ENCODE results near the gene WDR55.
"Not testable (repeated sequence)": the region's sequence is repeated elsewhere in the genome, so short reads cannot be mapped to it uniquely, and the experiment has no call there.

The WDR55 gene

DNA sequence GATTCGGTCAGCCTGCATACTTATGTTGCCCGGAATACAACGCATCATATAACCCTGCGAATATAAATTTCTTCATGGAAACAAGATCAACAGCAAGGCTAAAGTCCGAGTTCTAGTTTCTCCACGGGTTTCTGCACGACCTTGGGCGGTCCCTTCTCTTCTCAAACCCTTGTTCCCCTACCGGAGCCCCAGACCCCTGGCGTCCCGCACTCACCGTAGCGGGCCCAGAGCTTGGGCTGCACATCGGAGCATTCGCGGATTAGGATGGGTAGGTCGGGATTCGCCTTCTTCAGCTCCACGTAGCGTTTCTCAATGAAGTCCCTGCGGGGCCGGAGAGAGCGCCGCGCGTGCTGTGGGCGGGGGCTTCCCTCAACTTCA, 17.7 kb upstream of the WDR55 start:
- no peak for DNase-seq (ENCODE audit: low read depth)

DNA sequence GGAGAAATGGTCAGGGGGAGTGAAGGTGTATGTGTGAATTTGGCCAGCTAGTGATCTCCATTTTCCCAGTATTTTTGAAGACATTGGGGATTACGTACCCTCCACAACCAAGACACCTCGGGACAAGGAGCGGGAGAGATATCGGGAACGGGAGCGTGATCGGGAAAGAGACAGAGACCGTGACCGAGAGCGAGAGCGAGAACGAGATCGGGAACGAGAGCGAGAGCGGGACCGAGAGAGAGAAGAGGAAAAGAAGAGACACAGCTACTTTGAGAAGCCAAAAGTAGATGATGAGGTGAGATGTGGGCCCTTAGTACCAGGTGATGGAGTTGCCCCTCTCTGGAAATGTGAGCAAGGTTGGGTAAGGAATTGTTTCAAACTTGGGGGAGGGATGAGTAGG, 5.8 kb upstream of the WDR55 start:
- no peak for DNase-seq (ENCODE audit: low read depth)

DNA sequence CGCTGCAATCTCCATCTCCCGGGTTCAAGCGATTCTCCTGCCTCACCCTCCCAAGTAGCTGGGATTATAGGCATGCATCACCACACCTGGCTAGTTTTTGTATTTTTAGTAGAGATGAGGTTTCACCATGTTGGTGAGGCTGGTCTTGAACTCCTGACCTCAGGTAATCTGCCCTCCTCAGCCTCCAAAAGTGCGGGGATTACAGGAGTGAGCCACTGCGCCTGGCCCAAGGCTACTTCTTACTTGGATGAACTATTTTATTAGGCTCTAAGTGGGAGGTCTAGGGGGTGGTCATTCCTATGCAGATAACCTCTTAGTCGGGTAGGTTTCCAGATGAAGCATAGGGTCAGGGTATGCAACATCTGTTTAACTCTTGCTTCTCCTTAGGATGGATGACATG, 4.3 kb upstream of the WDR55 start:
- DNase-seq (ENCODE audit: low read depth): not testable (repeated sequence)

DNA sequence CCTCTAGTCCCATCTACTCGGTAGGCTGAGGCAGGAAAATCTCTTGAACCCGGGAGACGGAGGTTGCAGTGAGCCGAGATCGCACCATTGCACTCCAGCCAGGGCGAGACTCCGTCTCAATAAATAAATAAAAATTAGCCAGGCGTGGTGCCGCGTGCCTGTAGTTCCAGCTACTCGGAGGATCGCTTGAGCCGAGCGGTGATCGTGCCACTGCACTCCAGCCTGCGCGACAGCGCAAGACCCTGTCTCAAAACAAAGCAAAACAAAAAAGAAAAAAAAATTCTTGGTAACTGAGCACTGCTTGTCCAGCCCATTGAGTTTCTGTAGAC, 710 bp upstream of the WDR55 start:
- DNase-seq (ENCODE audit: low read depth): no peak

DNA sequence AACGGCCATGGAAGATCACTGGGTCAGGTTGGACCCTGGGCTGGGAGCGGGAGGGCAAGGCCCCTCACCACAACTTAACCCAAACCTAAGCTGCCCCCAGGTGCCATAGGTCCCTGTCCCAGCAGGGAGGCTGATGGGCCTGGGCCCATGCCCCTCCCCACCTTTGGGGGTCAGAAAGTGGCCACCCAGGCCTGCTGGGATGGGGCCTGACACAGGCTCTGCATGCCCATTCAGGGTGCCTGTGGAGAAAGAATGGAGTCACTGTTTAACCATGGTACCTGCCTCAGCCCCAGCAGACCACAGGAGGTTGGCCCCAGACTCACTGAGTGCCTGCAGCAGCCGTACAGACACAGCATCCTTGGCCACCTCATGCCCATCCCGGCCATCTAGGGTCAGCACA, 6.3 kb downstream of the WDR55 start:
- DNase-seq (ENCODE audit: low read depth): not testable (repeated sequence)

DNA sequence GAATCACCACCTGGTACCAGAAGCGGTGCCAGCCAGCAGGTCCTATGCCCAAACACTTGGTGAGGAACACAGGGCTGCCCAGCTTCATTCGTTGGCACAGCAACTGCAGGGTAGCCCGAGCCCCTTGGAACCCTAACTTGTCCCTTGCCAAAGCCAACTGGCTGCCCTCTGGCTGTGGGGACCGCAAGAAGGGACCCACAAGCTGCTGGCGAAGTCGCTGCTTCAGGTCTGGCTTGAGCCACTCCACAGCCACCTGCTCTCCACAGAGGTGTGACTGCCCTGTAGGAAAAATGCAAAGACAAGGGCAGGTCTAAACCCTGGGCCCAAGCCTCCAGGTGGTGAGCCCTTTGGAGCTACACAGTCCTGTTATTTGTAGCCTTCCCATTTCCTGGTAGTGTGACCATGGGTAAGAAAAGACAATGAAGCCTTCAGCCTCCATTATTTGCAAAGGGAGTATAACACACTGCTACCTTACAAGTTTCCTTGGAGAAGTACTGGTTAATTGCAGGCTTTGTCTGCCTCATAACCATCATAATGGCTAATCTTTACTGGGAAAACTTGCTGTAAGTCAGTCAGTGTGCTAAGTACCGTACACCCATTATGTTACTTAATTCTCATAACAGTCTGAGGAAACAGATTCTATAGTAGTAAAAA, 6.9 kb downstream of the WDR55 start:
- no peak for DNase-seq (ENCODE audit: low read depth)

DNA sequence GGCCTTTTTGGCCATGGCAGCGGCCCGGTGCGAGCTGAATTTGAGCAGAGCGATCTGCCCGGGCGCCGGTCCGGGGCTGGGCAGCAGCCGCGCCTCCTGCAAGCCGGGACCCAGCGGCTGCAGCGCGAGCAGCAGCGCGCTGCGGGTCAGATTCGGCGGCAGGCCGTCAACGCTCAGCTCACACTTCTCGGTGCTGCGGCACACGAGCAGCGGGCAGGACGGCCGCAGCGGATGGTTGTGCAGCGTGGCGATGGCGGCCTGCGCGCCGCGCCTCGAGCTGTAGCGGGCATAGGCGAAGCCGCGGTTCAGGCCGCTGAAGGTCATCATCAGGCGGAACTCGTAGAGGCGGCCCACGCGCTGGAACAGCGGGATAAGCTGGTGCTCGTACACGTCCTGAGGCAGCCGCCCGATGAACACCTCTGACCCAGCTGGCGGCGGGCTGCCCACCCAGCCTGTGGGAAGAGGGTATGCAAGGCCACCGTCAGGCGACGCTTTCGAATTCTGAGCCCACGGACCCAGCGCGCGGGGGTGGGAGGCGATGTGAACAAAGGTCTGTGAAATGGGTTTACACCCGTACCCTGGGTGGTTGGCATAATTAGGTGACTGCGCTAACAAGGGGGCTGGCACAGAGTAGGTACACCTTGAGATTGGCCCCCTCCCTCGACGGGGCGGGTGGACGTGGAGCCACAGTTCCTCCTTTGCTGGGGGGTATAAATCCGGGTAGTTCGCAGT, 7.9 kb downstream of the WDR55 start:
- DNase-seq (ENCODE audit: low read depth): peak; percentile 34

DNA sequence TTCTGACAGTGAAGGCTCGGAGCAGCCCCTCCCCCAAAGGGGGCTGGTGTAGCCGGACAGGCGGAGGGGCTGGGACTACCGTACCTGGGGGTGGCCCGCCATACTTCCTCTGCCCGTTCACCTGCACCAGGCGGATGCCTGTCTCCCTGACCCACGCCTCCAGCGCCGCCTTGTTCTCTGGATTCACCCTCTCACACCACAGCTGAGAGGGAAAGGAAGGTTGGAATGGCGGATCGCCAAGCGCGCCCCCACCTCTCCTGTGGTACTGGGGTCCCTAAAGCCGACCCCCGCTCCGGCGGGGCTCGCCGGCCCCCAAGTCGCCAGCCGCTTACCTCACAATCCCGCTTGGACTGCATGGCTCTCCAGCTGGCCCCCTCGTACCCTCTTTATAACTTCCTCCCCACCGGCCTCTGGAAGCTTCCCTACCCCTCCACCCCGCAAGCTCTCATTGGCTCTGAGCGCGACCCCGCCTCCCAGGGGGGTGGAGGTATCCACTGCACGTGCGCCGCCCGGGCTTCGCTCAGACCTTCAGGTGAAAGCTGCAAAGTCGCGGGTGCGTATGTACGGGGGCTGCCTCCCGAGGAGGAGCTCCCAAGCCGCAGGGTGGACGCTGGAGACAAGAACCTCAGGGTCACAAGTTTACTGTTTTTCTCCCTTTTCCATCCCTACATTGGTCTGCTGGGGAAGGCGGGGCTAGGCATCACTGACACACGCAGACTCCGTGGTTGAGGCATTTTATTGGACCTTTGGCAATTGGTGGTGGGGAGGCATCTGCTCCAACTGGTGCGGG, 8.7 kb downstream of the WDR55 start, which contains the start of gene DND1:
Gene DND1, minus strand, starts transcription at position 390 of the 790 bp plus-strand sequence. Its CDS starts 34 bp downstream, at position 356.
- no peak for DNase-seq (ENCODE audit: low read depth)

DNA sequence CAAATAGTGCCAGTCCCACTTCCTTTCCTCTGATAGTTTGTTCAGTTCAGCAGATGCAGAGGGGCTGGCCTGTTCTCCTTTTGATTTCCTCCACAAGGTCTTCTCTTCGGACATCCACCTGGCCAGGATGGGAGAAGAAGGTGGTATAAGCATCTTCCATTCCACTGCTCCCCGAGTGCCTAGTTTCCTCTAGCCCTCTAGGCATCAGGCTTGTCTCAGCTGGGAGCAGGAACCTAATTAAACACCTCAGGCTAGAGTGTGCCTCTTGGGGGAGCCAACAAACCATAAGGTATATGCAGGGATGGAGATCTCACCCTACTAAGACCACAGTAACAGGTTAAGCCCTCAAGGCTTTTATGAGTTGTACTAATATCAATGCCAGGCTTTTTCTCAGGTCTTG, 9.5 kb downstream of the WDR55 start:
- no peak for DNase-seq (ENCODE audit: low read depth)

DNA sequence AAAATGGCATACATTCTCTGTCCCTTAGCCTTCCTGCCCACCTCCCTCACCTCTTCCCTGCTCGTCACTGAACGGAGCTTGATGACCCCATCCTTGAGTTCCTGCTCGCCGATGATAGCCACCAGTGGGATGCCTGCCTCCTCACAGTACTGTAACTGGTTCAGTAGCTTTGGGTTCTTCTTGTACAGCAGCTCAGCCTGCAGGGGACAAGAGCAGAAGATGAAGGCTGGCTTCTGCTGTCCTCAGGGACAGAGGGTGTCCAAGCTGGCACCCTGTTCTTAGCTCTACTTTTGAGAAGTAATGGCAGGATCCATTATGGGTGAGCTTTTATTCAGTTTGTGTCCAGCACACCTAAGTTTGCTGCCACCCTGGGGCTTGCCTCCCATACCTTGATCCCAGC, 9.9 kb downstream of the WDR55 start:
- DNase-seq (ENCODE audit: low read depth): no peak

DNA sequence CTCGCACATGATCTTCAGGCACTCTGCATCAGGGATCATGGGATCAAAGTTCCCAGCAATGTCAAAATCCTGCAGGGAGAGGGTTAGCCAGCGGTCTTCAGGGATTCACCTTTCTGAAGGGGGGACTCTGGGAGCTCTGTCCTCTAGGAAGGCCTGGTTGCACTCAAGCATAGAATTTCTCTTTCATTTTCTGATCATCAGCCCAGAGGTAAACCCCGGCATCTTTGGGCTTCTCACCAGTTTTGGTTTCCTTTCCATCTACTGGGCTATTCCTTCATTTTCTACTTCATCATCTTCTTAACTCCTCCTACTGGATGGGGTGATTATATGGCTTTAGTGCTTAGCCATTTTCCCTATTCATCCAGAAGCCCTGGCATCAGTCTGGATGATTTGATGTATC, 13.2 kb downstream of the WDR55 start:
- DNase-seq (ENCODE audit: low read depth): no peak

DNA sequence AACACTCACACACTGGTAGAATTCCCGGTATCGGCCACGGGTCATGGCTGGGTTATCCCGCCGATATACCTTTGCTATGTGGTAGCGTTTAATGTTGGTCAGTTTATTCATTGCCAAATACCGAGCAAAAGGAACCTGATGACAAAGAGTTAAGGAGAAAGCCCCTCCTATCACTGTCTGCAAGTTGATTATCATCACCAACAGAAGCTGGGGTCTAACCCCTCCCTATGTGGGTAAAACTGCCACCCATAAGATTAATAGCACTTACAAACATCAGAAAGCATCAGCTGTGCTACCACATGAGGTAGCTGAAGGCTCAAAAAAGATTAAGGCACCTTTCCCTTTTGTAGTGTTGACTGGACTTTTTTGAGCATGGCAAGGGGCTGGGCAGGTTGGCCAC, 14.3 kb downstream of the WDR55 start:
- no peak for DNase-seq (ENCODE audit: low read depth)

DNA sequence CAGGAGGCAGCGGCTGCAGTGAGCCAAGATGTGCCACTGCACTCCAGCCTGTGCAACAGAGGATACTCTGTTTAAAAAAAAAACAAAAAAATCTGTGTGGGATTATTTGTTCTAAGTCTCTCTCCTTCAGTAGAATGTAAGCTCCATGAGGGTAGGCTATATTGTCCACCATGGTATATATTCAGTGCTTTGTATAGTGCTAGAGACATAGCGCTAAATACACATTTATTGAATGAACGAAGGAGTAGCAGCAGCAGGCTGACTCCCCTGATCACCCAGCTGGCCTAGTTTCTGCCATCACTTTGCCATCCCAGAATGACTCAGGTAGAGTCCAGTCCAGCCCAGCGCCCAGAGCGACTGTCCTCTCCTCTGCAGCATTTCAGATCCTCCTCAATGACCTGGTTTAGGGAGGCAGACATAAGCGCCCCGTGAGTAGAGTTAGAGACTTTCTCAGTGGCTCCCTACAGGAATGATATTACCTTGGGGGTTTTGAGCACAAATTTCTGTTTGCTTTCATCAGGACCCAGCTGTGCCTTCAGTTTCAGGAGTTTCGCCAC, 25.8 kb downstream of the WDR55 start:
- DNase-seq (ENCODE audit: low read depth): no peak

DNA sequence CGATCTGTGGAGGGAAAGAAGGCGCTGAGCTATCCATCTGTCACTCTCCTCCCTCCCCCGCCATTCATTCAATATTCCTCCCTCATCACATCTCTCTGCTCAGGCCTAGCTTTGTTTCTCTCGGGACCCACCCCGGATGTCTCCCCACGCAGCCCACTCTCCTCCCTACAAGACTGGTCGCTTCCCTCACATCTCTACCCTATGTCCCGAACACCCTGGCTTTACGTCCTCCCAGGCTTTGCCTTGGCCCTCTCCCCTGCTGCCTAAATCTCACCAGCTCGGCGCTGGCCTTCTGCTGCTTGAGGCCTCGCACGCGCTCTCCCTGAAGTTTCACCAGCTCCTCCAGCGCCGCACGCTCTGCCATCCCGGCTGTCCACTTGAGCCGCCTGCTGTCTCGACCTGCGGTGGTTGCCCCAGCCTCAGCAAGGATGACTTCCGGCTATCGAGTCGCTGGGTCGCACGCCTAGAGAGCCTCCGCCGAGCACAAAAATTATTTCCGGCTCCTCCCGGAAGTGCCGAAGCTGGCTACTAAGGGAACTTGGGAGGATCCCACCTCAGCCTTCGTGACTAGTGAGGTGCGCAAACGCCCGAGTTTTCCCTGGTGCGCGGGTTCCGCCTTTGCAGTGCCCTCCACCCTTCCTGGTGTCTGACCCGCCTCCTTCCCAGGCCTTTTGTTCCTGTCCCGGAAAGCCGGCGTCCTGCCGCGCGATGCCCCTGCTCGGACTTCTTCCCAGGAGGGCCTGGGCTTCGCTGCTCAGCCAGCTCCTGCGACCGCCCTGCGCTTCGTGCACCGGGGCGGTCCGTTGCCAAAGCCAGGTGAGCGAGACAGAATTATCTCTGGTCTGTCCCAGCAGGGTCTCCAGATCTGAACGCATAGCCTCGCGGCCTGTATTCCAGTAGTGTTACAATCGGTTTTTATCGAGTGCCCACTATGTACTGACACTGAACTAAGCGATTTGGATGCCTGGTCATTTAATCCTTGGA, 26.5 kb downstream of the WDR55 start, which contains the start of the genes HARS1 and HARS2:
Gene HARS1, minus strand, starts transcription at position 430 of the 984 bp plus-strand sequence. Its CDS starts 66 bp downstream, at position 364.
Gene HARS2, plus strand, starts transcription at position 515 of the 984 bp plus-strand sequence. Its CDS starts 194 bp downstream, at position 709.
- DNase-seq (ENCODE audit: low read depth): peak; percentile 96

DNA sequence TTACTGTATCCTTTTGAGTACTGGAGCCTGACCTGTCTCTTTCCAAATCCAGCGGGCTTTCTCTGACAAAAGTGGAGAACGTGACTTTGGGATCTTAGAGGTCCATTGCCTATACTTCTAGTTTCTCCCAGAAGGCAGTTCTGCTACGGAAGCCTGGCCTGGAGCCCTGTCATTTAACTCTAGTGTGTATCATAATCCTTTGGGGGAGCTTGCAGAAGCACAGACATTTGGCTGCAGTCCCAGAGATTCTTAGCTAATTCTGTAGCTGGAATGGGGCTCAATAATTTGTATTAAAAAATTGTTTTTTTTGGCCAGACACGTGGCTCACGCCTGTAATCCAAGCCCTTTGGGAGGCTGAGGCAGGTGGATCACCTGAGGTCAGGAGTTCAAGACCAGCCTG, 29.6 kb downstream of the WDR55 start:
- peak; percentile 20 for DNase-seq (ENCODE audit: low read depth)

DNA sequence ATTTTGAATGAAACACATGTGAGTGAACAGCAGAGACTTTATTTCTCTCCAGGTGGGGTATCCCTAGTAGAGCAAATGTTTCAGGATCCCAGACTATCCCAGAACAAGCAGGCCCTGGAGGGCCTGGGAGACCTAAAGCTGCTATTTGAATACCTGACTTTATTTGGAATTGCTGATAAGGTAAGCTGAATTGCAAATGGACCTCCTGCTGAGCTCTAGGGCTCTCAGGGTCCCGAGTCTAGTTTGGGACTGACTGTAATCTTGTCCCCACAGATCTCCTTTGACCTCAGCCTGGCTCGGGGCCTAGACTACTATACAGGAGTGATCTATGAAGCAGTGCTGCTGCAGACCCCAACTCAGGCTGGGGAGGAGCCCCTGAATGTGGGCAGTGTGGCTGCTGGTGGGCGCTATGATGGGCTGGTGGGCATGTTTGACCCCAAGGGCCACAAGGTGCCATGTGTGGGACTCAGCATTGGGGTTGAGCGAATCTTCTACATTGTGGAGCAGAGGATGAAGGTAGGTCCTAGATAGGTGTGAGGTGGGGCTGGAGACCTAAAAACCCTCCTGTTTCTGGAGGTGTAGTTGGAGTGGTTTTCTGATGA, 32.3 kb downstream of the WDR55 start:
- no peak for DNase-seq (ENCODE audit: low read depth)

DNA sequence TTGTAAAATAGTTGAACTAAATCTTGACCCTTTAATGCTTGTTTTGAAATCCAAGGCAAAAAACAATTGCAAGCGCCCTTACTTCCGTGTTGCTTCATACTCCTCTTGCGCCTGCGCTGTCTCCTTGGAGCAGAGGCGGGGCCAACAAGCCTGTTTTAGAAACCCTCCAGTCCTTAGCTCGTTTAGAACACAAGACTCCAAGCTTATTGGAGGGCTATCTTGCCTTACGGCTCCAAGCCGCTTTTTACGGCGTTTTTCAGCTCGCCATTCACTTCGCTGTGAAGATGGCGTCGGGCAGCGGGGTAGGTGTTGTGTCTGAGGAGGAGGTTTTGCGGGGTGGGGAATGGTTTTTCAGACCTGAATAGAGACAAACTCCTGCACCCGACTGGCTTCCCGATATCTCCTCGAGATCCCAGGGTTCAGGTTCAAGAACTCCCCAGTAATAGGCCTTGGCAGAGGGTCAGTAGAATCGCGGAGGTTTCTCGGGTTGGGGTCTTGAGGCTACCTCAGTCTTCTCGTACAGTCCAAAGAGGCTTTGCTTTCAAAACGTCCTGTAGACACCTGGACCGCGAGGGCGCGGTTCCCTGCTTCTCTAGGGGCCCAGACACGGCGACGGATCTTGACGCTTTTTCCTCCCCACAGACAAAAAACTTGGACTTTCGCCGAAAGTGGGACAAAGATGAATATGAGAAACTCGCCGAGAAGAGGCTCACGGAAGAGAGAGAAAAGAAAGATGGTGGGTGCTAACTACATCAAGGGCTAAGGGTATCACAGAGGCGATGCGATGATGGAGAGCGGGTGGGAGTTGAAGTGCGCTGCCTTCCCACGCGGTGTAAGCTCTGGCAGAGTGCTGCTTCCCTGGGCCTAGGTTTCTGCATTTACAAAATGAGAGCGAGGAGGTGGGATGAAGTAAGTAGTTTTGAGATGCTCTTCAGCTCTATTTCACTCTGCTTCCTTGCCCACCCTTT, 35.8 kb downstream of the WDR55 start, which contains the start of gene ZMAT2:
Gene ZMAT2, plus strand, starts transcription at position 271 of the 968 bp plus-strand sequence. Its CDS starts 14 bp downstream, at position 285.
- DNase-seq (ENCODE audit: low read depth): peak; percentile 99

DNA sequence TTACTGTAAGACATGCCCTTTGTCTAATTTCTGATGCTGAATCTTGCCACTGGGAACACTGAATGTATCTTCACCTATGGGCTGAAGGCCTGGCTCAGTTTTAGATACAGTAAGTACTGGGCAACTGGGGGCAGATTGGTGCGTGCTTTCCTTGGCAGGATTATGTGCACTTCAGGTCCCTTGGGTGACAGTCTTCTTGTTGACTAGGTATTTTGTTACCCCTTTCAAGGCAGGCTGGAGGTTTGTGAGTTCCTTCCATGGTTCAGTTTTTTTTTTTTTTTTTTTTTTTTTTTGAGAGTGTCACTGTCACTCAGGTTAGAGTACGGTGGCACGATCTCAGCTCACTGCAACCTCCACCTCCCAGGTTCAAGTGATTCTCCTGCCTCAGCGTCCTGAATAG, 43.1 kb downstream of the WDR55 start:
- no peak for DNase-seq (ENCODE audit: low read depth)

DNA sequence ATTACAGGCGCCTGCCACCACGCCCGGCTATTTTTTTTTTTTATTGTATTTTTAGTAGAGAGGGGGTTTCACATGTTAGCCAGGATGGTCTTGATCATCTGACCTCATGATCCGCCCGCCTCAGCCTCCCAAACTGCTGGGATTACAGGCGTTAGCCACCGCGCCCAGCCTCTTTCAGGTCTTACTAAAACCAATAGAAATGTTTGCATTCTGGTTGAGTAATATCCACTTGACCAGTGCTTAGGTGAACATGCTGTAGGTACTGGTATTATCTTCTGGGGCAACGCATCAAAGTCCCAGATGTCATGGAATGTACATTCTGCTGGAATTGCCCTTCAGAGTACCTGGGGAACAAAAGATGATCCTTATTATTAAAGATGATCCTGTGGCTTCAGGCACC, 44.1 kb downstream of the WDR55 start:
- DNase-seq (ENCODE audit: low read depth): not testable (repeated sequence)

Data from amniotic epithelial cell (primary cell).